Mesothelial cell of epicardium (in vitro differentiated cells): ENCODE results near the gene ZNF669. TPM values are rescaled to one million over a fixed set of nuclear protein-coding genes. Genes with fewer than 3 reads are reported as not detected.

ENCODE experiments used
- DNase-seq, 2 experiments: peaks; one replicate each; pipeline ENCODE4 v3.0.0; 2021; ENCODE audit warnings: low spot score in 2 of 2; ENCODE audit not compliant: unreplicated experiment in 2 of 2
- H3K27ac Mint-ChIP-seq: 2 replicates; pipeline ENCODE4 v1.8.0; 2021; ENCODE audit warnings: mixed read lengths
- H3K27me3 Mint-ChIP-seq: 2 replicates; pipeline ENCODE4 v1.8.0; 2021; ENCODE audit warnings: low read depth, mixed read lengths
- H3K36me3 Mint-ChIP-seq: 2 replicates; pipeline ENCODE4 v1.8.0; 2021; ENCODE audit warnings: mixed read lengths
- H3K4me1 Mint-ChIP-seq: 2 replicates; pipeline ENCODE4 v1.8.0; 2021; ENCODE audit warnings: mixed read lengths
- H3K4me3 Mint-ChIP-seq: 2 replicates; pipeline ENCODE4 v1.8.0; 2021; ENCODE audit warnings: mild to moderate bottlenecking, moderate library complexity, mixed read lengths
- H3K9me3 Mint-ChIP-seq: 2 replicates; pipeline ENCODE4 v1.8.0; 2021; ENCODE audit warnings: mixed read lengths
- CTCF ChIP-seq: fragments of 200-600 bp; sonication (generic); IDR thresholded peaks from one replicate; pipeline ENCODE4 v1.5.0; 2021; ENCODE audit warnings: antibody characterized with exemption; ENCODE audit not compliant: unreplicated experiment
- total RNA-seq: library from RNA; stranded (reverse); gene quantifications from 3 replicates; pipeline ENCODE4 v1.2.1, GENCODE V29; 2021

Gene ZNF669
- total RNA-seq, 1 donor from 2014 or later: 17.4 TPM

DNA sequence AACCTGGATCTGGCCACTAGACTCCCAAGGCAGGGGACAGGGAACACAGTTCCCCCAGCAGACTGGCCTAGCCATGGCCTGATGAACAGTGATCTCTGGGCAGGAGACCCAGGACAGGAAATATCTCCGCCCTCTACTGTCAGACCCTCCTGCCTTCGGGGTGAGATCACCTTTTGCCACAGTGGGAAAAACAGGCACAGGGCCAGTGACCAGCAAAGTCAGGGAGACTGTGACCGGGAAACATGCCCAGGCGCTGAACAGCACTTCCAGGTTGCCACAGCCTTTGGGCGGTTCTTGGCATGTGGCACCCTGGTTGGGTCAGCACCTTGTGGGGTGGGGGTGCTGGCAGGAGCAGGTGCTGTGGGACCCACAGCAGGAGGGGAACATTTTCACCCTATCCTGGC is 8.9 kb upstream of the ZNF669 start:
- Mint-ChIP-seq H3K27ac (no peak overlapping the region), H3K27me3 (no peaks in the 10 kb centered on the region), H3K9me3 (no peaks in the 10 kb centered on the region), H3K36me3 (peaks cover 2% of the 10 kb centered on the region), H3K4me3 (peak overlapping the region; percentile 80), H3K4me1 (peaks cover 13% of the 10 kb centered on the region)
- DNase-seq: no peak
- TF ChIP-seq CTCF: no peak

GRCh38 chr1:247112479-247112781 is 8.3 kb upstream of the ZNF669 start:
- no peak for TF ChIP-seq CTCF
- no peak for DNase-seq
- Mint-ChIP-seq H3K27me3 (no peaks in the 10 kb centered on the region), H3K4me3 (peak overlapping the region; percentile 80), H3K36me3 (peaks cover 2% of the 10 kb centered on the region), H3K4me1 (peaks cover 13% of the 10 kb centered on the region), H3K27ac (no peak overlapping the region), H3K9me3 (no peaks in the 10 kb centered on the region)

GRCh38 chr1:247111700-247112478 is 7.7 kb upstream of the ZNF669 start:
- no peaks in the 10 kb centered on the region for H3K27me3 Mint-ChIP-seq
- DNase-seq: peak in 1 of 2 experiments; percentile 62

DNA sequence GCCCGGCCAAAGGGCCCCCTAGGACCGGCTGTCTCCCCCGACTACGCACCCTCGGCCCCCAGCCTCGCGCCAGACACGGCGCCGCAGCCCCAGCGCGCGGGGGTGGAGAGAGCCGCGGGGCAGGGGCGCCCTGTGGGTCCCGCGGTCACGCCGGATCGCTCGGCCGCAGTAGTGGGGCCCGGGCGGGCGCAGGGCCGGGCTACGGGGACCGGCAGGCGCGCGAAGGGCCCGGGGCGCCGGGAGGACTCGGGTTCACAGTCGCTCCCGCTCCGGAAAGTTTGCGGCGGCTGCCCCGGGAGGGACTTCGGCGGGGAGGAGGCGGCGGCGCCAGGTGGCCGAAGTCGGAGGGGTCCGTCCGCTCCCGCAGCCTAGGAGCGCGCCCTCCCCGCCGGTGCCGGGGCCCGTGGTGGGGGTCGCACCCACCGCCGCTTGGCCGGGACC is 7.1 kb upstream of the ZNF669 start:
- Mint-ChIP-seq H3K4me1 (peaks cover 13% of the 10 kb centered on the region), H3K4me3 (peak overlapping the region; percentile 78), H3K27ac (peak overlapping the region; percentile 85), H3K9me3 (no peaks in the 10 kb centered on the region), H3K27me3 (no peaks in the 10 kb centered on the region), H3K36me3 (peaks cover 2% of the 10 kb centered on the region)
- TF ChIP-seq CTCF: no peak
- peak in 1 of 2 experiments; percentile 46 for DNase-seq

More at GRCh38 chr1:247111700-247112478, 7.7 kb upstream of the ZNF669 start:
- peaks cover 2% of the 10 kb centered on the region for H3K36me3 Mint-ChIP-seq
- peaks cover 13% of the 10 kb centered on the region for H3K4me1 Mint-ChIP-seq
- H3K9me3 Mint-ChIP-seq: no peaks in the 10 kb centered on the region
- H3K4me3 Mint-ChIP-seq: peak overlapping the region; percentile 80
- no peak overlapping the region for H3K27ac Mint-ChIP-seq
- TF ChIP-seq CTCF: no peak

DNA sequence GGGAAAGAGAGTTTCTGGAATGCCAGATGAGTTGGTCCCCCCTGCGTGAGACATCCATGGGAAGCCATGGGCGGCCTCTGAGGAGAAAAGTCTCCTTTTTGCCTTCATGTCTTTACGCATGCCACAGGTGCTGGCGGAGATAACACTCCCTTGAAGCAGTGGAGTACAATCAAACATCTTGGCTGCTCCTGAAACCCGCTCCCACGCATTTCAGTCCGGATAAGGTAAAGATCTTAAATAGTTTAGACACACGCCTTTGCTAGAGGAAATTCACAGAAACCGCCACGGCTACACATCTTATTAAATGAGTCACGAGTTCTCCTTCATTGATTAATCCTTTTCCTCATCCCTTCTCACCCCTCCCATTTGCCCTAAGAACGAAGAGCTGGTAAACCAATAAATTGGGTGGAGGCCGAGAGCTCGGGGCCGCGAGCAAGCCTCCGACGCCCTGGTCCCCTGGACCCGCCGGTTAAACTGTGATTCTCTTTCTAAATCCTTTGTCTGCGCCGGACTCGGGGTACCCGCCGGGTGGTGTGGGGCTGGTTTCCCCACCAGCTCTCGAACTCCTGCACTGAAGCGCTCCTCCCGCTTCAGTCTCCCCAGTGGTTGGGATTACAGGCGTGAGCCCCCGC is 6.6 kb upstream of the ZNF669 start:
- Mint-ChIP-seq H3K27ac (peak overlapping the region; percentile 85), H3K9me3 (no peaks in the 10 kb centered on the region), H3K36me3 (peaks cover 2% of the 10 kb centered on the region), H3K4me1 (peaks cover 13% of the 10 kb centered on the region), H3K4me3 (peak overlapping the region; percentile 78), H3K27me3 (no peaks in the 10 kb centered on the region)
- DNase-seq: no peak
- no peak for TF ChIP-seq CTCF
